ENCODE data around the gene FHAD1.

GRCh38 chr1:15312626-15313411 is 65.8 kb downstream of the FHAD1 start:
- no peak for TF ChIP-seq EZH2 (IDR thresholded peaks at IDR 0.05; ENCODE audit: borderline replicate concordance)
- TF ChIP-seq, protein P1, sequence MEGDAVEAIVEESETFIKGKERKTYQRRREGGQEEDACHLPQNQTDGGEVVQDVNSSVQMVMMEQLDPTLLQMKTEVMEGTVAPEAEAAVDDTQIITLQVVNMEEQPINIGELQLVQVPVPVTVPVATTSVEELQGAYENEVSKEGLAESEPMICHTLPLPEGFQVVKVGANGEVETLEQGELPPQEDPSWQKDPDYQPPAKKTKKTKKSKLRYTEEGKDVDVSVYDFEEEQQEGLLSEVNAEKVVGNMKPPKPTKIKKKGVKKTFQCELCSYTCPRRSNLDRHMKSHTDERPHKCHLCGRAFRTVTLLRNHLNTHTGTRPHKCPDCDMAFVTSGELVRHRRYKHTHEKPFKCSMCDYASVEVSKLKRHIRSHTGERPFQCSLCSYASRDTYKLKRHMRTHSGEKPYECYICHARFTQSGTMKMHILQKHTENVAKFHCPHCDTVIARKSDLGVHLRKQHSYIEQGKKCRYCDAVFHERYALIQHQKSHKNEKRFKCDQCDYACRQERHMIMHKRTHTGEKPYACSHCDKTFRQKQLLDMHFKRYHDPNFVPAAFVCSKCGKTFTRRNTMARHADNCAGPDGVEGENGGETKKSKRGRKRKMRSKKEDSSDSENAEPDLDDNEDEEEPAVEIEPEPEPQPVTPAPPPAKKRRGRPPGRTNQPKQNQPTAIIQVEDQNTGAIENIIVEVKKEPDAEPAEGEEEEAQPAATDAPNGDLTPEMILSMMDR (IDR thresholded peaks at IDR 0.05; ENCODE audit: poor library complexity), result no peak
- no peak for TF ChIP-seq EZH2phosphoT487 (IDR thresholded peaks at IDR 0.05; ENCODE audit: low read depth, severe bottlenecking, unreplicated experiment)

Measured in hepatocyte (in vitro differentiated cells).